Endothelial cell of umbilical vein (primary cell): Measurements from ENCODE around the gene ZNF774. TPM values are rescaled to one million over a fixed set of nuclear protein-coding genes. Genes with fewer than 3 reads are reported as not detected.

Experiments used
- BruUV-seq: library from RNA; stranded (reverse); fragments of 400-500 nt; replicated peaks from 2 replicates; lab custom pipeline; 2021; lab: Mats Ljungman, UMichigan
- CTCF ChIA-PET: fragments of 300-600, 350-600 bp; sonication (Branson Sonifier 250); formaldehyde crosslinking; loops from one replicate; lab custom pipeline; 2021; ENCODE audit warnings: antibody characterized with exemption, inconsistent platforms; lab: Charles Lee
- POLR2A ChIA-PET: fragments of 300-600, 350-600 bp; sonication (Branson Sonifier 250); formaldehyde crosslinking; loops from one replicate; lab custom pipeline; 2021; ENCODE audit warnings: antibody characterized with exemption, inconsistent platforms; lab: Charles Lee
- DNase-seq: peaks from one replicate; pipeline ENCODE4 v3.0.0-alpha.2; 2011; ENCODE audit warnings: low read depth, low spot score
- FAIRE-seq: peaks from 2 replicates; lab custom pipeline; 2011; peaks lifted over from hg19 to GRCh38; lab: Jason Lieb, UNC
- H2AFZ ChIP-seq: 2 replicates; pipeline ENCODE4 v1.6.0; 2012; ENCODE audit warnings: low read depth, low read length, control low read depth, inconsistent platforms
- H3K27ac ChIP-seq: 2 replicates; pipeline ENCODE4 v1.5.1; 2011; ENCODE audit warnings: low read depth, mild to moderate bottlenecking, control low read depth, low read length, moderate library complexity; ENCODE audit not compliant: insufficient read depth
- H3K27me3 ChIP-seq, 2 experiments: 2 replicates each; pipeline versions ENCODE4 v1.6.0 to v1.6.1; 2011; ENCODE audit warnings: low read length in 2 of 2, mixed read lengths in 1 of 2; ENCODE audit not compliant: control insufficient read depth in 2 of 2, insufficient read depth in 2 of 2
- H3K36me3 ChIP-seq, 2 experiments: 2 replicates in 1 of 2; 3 replicates in 1 of 2; pipeline ENCODE4 v1.5.1; 2011; ENCODE audit warnings: low read length in 2 of 2, mild to moderate bottlenecking in 1 of 2, moderate library complexity in 1 of 2; ENCODE audit not compliant: control insufficient read depth in 2 of 2, insufficient read depth in 2 of 2; ENCODE audit errors: extremely low read depth in 1 of 2
- H3K4me1 ChIP-seq: 3 replicates; pipeline ENCODE4 v1.5.1; 2011; ENCODE audit warnings: mild to moderate bottlenecking, low read length; ENCODE audit not compliant: control insufficient read depth, insufficient read depth; ENCODE audit errors: extremely low read depth
- H3K4me2 ChIP-seq: 2 replicates; pipeline ENCODE4 v1.6.1; 2011; ENCODE audit warnings: low read length, control low read depth, mixed read lengths; ENCODE audit not compliant: insufficient read depth
- H3K4me3 ChIP-seq, 3 experiments: fragments of 200-600 bp in 1 of 3; sonication (generic), shearing (Covaris generic) in 1 of 3; replicated peaks in 1 of 3; 2 replicates each; pipeline ENCODE4 v1.5.1; 2011 to 2016; ENCODE audit warnings: control low read depth in 3 of 3, low read length in 3 of 3, mild to moderate bottlenecking in 2 of 3, inconsistent platforms in 1 of 3, low read depth in 1 of 3, moderate library complexity in 1 of 3; ENCODE audit not compliant: insufficient read depth in 1 of 3
- H3K79me2 ChIP-seq: 2 replicates; pipeline ENCODE4 v1.6.0; 2012; ENCODE audit warnings: low read length, inconsistent platforms; ENCODE audit not compliant: control insufficient read depth, insufficient read depth
- H3K9ac ChIP-seq: replicated peaks from 2 replicates; pipeline ENCODE3; 2011; ENCODE audit warnings: low read length, control low read depth; ENCODE audit not compliant: insufficient read depth; ENCODE audit errors: extremely low read depth
- H3K9me1 ChIP-seq: replicated peaks from 3 replicates; pipeline ENCODE4 v1.6.0; 2011; ENCODE audit warnings: mild to moderate bottlenecking, low read length; ENCODE audit not compliant: control insufficient read depth, insufficient read depth; ENCODE audit errors: extremely low read depth
- H3K9me3 ChIP-seq: replicated peaks from 2 replicates; pipeline ENCODE4 v1.5.1; 2012; ENCODE audit warnings: low read length, inconsistent platforms; ENCODE audit not compliant: control insufficient read depth, insufficient read depth
- H4K20me1 ChIP-seq: replicated peaks from 2 replicates; pipeline ENCODE3; 2011; ENCODE audit warnings: mild to moderate bottlenecking, low read length; ENCODE audit not compliant: control insufficient read depth, insufficient read depth; ENCODE audit errors: extremely low read depth
- EZH2 ChIP-seq: IDR thresholded peaks from 2 replicates; pipeline ENCODE4 v1.6.1; 2012; ENCODE audit warnings: borderline replicate concordance, low read depth, mild to moderate bottlenecking, moderate library complexity, low read length, inconsistent platforms; ENCODE audit not compliant: severe bottlenecking
- FOS ChIP-seq: IDR thresholded peaks from 2 replicates; pipeline ENCODE4 v1.6.1; 2011; ENCODE audit warnings: mild to moderate bottlenecking, low read length, moderate library complexity, borderline replicate concordance; ENCODE audit not compliant: insufficient read depth
- GATA2 ChIP-seq: IDR thresholded peaks from 2 replicates; pipeline ENCODE4 v1.7.0; 2011; ENCODE audit warnings: low read depth, mild to moderate bottlenecking, moderate library complexity, mixed read lengths, low read length; ENCODE audit not compliant: insufficient read length, insufficient read depth
- JUN ChIP-seq: IDR thresholded peaks from 2 replicates; pipeline ENCODE4 v1.6.1; 2011; ENCODE audit warnings: borderline replicate concordance, low read depth; ENCODE audit not compliant: insufficient read length, insufficient read depth
- MYC ChIP-seq: IDR thresholded peaks from one replicate; pipeline ENCODE4 v1.6.1; 2011; ENCODE audit warnings: mild to moderate bottlenecking, low read depth, low read length
- POLR2A ChIP-seq: IDR thresholded peaks from 2 replicates; pipeline ENCODE4 v1.6.1; 2012; ENCODE audit warnings: low read depth, mild to moderate bottlenecking, control low read depth, low read length
- POLR2AphosphoS5 ChIP-seq: IDR thresholded peaks from 2 replicates; pipeline ENCODE4 v1.6.1; 2012; ENCODE audit warnings: low read depth, mild to moderate bottlenecking, control low read depth, low read length, moderate library complexity; ENCODE audit not compliant: insufficient read depth
- dilution Hi-C: fragments of 300-500 bp; cut with MboI; formaldehyde crosslinking; loops from one replicate; pipeline ENCODE4 v1.15.0; 2019; ENCODE audit warnings: low sequenced_read_pairs; ENCODE audit not compliant: extremely low pct_ligation_motif_present
- intact Hi-C: fragments of 100-400 bp; cut with micrococcal nuclease; formaldehyde crosslinking; loops from one replicate; pipeline ENCODE4 v1.10.0; 2022
- polyA plus RNA-seq, 4 experiments: library from polyadenylated mRNA; depleted of rRNA in 3 of 4; stranded (reverse) in 3 of 4; unstranded in 1 of 4; fragments of >200 nt; gene quantifications; 2 replicates each; pipeline versions ENCODE4 v1.2.1 to v1.2.3, GENCODE V29; 2011 to 2012; ENCODE audit warnings: missing spikeins in 1 of 4
- total RNA-seq: library from RNA; stranded (reverse); gene quantifications from 2 replicates; pipeline ENCODE4 v1.2.3, GENCODE V29; 2021
- TF ChIP-seq, protein P1 (sequence below), 2 donors: IDR thresholded peaks; 1 replicate in 1 of 2; 2 replicates in 1 of 2; pipeline ENCODE4 v1.5.1; 2011; ENCODE audit warnings: low read length in 2 of 2, mild to moderate bottlenecking in 2 of 2, moderate library complexity in 2 of 2, control low read depth in 1 of 2, inconsistent platforms in 1 of 2, low read depth in 1 of 2; ENCODE audit not compliant: insufficient read depth in 1 of 2; ENCODE audit errors: extremely low read depth in 1 of 2
- TF ChIP-seq, protein P2 (sequence below): IDR thresholded peaks from 2 replicates; pipeline ENCODE4 v1.6.1; 2011; ENCODE audit not compliant: insufficient read depth, insufficient read length

The ZNF774 gene
- total and polyA plus RNA-seq, 2 donors (not counting 3 experiments of a cell fraction or from before 2014, with no cell fraction given), result 0.98 to 2.6 TPM

DNA sequence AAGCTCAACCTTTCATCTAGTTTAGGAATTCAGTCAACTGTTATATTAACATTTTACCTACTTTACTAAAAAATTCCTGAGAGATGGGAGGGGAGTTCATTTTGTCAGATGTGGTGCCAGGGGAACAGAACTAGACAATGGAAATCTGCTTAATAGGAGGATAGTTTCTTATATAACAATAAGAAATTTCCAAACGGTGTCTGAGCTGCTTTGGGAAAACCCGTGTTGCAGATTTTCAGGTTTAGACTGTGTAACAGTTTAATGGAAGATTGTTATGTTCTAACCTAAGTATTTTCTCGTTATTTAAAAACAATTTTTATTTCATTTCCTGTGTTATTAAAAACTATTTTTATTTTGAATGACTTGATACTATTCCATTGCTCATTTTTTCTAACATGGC lies 55.3 kb downstream of the ZNF774 start:
- peaks cover 56% of the 10 kb centered on the region for H3K4me1 ChIP-seq
- peaks cover 85% of the 10 kb centered on the region for H3K79me2 ChIP-seq
- no peak for TF ChIP-seq JUN
- TF ChIP-seq, protein P1, sequence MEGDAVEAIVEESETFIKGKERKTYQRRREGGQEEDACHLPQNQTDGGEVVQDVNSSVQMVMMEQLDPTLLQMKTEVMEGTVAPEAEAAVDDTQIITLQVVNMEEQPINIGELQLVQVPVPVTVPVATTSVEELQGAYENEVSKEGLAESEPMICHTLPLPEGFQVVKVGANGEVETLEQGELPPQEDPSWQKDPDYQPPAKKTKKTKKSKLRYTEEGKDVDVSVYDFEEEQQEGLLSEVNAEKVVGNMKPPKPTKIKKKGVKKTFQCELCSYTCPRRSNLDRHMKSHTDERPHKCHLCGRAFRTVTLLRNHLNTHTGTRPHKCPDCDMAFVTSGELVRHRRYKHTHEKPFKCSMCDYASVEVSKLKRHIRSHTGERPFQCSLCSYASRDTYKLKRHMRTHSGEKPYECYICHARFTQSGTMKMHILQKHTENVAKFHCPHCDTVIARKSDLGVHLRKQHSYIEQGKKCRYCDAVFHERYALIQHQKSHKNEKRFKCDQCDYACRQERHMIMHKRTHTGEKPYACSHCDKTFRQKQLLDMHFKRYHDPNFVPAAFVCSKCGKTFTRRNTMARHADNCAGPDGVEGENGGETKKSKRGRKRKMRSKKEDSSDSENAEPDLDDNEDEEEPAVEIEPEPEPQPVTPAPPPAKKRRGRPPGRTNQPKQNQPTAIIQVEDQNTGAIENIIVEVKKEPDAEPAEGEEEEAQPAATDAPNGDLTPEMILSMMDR (IDR thresholded peaks at IDR 0.05; ENCODE audit: extremely low read depth in 1 of 2, insufficient read depth in 1 of 2, low read depth in 1 of 2, low read length in 2 of 2), result no peak
- TF ChIP-seq EZH2, result no peak
- no peak for TF ChIP-seq GATA2
- TF ChIP-seq FOS, result no peak
- TF ChIP-seq, protein P2, sequence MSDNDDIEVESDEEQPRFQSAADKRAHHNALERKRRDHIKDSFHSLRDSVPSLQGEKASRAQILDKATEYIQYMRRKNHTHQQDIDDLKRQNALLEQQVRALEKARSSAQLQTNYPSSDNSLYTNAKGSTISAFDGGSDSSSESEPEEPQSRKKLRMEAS, result no peak
- TF ChIP-seq POLR2A, result no peak
- TF ChIP-seq MYC, result no peak
- TF ChIP-seq POLR2AphosphoS5, result no peak
- no peak overlapping the region for H2AFZ ChIP-seq
- H3K9ac ChIP-seq, result peak overlapping the region; percentile 6
- no peak for FAIRE-seq
- ChIA-PET POLR2A (interaction anchor here (1.2 to 1.5 kb wide), 2 partner anchors 13 to 19 kb away, joined by 5 read pairs; partner anchors contain the start of gene IQGAP1), CTCF (interaction anchor here (0.7 to 2.1 kb wide), 7 partner anchors 13 to 88 kb away, joined by 3 to 7 read pairs (median 3); no protein-coding TSS in a partner anchor)
- BruUV-seq, result TSS peak; percentile 97
- H3K27me3 ChIP-seq, result no peaks in the 10 kb centered on the region
- DNase-seq, result no peak
- H3K4me3 ChIP-seq, result no peak overlapping the region
- no peaks in the 10 kb centered on the region for H3K36me3 ChIP-seq
- intact Hi-C loops, result no loop called here
- H4K20me1 ChIP-seq, result peaks cover 16% of the 10 kb centered on the region
- H3K27ac ChIP-seq, result peak overlapping the region; percentile 71
- dilution Hi-C loops, result no loop called here
- H3K9me3 ChIP-seq, result no peaks in the 10 kb centered on the region
- H3K9me1 ChIP-seq, result no peaks in the 10 kb centered on the region
- peak overlapping the region; percentile 48 for H3K4me2 ChIP-seq
